Fibroblast of the aortic adventitia (primary cell): ENCODE data around the gene LAIR1. TPM values are rescaled to one million over a fixed set of nuclear protein-coding genes. Genes with fewer than 3 reads are reported as not detected.

ENCODE experiments used
- DNase-seq: peaks from one replicate; pipeline ENCODE4 v3.0.0-alpha.2; 2010; ENCODE audit warnings: low read depth
- H3K4me3 ChIP-seq: 2 replicates; pipeline ENCODE4 v1.5.1; 2011; ENCODE audit warnings: low read depth, mild to moderate bottlenecking, control low read depth, low read length, moderate library complexity
- CTCF ChIP-seq: IDR thresholded peaks from 2 replicates; pipeline ENCODE4 v1.5.1; 2011; ENCODE audit warnings: mild to moderate bottlenecking, low read length, control low read depth, inconsistent platforms; ENCODE audit not compliant: insufficient read depth
- total RNA-seq: library from RNA; depleted of rRNA; stranded (reverse); fragments of >200 nt; gene quantifications from 2 replicates; pipeline ENCODE4 v1.2.3, GENCODE V29; 2012; ENCODE audit warnings: low replicate concordance

Gene LAIR1
- total RNA-seq, 1 donor, result not detected

DNA sequence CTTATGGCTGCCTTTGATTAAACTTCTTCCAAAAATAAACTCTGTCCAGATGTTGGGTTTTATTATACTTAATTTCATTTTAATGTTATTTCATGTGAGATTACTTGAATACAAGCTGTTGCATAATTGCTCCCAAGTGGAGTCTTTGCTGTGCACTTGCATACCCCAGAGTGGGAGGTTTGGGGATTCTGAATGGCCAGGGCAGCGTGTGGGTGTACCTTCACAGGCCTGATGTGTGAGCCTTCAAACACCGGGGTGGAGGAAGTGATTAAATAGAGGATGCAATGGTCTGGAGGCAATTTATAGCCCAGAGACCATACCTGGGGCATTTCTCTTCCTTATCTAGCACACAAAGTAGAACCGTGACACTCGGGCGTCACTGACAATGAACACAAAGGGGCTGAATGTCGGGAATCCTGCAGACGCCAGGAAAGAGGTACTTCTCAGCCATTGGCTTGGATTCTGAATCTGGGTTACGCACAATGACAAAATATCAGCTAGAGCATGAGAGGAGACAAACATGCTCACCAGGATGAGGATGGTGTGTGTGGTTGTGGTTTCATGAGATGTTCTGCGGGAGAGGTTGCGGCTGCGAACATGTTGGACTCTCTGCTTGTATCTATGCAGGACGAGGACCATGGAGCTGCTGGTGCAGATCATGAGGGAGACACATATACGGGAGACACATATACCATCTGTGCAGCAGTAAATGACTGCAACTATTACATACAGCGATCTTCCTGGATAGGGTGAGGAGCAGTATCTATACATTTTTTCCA, 44.6 kb downstream of the LAIR1 start:
- TF ChIP-seq CTCF, result no peak
- no peak overlapping the region for H3K4me3 ChIP-seq
- DNase-seq, result no peak

DNA sequence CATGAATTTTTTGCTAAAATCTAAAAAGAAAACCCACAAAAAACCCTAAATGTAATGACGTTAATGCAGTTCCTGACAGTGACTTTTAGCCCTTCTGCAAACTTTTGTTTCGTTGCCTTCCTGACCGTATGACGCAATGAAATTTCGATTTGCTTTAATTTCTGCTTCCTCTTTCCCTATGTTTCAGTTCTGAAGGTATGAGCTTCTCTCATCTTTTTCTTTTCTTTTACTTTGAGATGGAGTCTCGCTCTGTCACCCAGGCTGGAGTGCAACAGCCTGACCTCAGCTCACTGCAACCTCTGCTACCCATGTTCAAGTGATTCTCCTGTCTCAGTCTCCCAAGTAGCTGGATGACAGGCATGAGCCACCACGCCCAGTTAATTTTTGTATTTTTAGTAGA, 45.7 kb downstream of the LAIR1 start:
- H3K4me3 ChIP-seq, result no peak overlapping the region
- no peak for TF ChIP-seq CTCF
- DNase-seq, result no peak

DNA sequence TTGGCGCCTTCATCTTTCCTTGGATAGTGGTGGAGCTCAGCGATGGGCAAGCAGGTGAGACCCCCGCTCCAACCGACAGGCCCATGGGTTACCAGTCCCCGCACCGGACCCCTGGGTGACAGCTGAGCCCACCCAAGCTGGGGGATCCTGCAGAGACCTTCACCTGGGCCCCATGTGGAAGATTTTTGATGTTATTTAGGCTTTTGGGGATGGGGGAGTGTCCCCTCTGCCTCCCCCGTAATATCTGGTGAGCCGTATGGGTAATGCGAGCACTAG, 46.8 kb downstream of the LAIR1 start:
- no peak overlapping the region for H3K4me3 ChIP-seq
- TF ChIP-seq CTCF, result no peak
- no peak for DNase-seq

- no peak for DNase-seq
- H3K4me3 ChIP-seq, result no peak overlapping the region
- no peak for TF ChIP-seq CTCF
Observed at GRCh38 chr19:54317108-54317964, 47.4 kb downstream of the LAIR1 start.

DNA sequence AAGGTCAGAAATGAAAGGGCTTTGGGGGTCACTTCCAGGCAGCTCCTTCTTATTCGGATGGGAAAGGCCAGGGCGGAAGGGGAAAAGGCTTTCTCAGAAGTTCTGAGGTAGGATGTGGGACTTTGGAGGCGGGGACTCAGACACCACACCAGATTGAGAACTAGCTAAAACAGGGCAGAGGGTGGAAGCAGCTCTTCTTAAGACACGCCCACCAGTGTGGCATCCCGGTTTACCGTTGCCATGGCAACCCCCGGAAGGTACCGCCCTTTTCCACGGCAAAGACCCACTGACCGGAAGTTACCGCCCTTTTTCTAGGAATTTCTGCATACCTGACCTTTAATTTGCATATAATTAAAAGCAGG, 48.0 kb downstream of the LAIR1 start:
- no peak for DNase-seq
- no peak overlapping the region for H3K4me3 ChIP-seq
- TF ChIP-seq CTCF, result no peak

GRCh38 chr19:54315956-54316355, 48.8 kb downstream of the LAIR1 start:
- no peak for TF ChIP-seq CTCF
- no peak for DNase-seq
- no peak overlapping the region for H3K4me3 ChIP-seq
